ENCODE data around the gene GTF2A1.

DNA sequence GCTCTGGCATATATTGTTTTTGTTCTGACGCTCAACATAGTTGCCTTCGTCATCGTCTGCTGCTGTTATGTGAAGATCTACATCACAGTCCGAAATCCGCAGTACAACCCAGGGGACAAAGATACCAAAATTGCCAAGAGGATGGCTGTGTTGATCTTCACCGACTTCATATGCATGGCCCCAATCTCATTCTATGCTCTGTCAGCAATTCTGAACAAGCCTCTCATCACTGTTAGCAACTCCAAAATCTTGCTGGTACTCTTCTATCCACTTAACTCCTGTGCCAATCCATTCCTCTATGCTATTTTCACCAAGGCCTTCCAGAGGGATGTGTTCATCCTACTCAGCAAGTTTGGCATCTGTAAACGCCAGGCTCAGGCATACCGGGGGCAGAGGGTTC lies 77.0 kb downstream of the GTF2A1 start:
- TF ChIP-seq, protein P1, sequence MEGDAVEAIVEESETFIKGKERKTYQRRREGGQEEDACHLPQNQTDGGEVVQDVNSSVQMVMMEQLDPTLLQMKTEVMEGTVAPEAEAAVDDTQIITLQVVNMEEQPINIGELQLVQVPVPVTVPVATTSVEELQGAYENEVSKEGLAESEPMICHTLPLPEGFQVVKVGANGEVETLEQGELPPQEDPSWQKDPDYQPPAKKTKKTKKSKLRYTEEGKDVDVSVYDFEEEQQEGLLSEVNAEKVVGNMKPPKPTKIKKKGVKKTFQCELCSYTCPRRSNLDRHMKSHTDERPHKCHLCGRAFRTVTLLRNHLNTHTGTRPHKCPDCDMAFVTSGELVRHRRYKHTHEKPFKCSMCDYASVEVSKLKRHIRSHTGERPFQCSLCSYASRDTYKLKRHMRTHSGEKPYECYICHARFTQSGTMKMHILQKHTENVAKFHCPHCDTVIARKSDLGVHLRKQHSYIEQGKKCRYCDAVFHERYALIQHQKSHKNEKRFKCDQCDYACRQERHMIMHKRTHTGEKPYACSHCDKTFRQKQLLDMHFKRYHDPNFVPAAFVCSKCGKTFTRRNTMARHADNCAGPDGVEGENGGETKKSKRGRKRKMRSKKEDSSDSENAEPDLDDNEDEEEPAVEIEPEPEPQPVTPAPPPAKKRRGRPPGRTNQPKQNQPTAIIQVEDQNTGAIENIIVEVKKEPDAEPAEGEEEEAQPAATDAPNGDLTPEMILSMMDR (conservative IDR thresholded peaks at IDR 0.05; ENCODE audit: low read depth, low read length): no peak
- no peak for TF ChIP-seq EZH2 (IDR thresholded peaks at IDR 0.05; ENCODE audit: low read length, unreplicated experiment)
